Astrocyte of the cerebellum (primary cell): ENCODE results near the gene TNP2.

Source experiments
- DNase-seq: peaks from one replicate; pipeline ENCODE4 v3.0.0-alpha.2; 2011; ENCODE audit warnings: low read depth
- H3K4me3 ChIP-seq: 2 replicates; pipeline ENCODE4 v1.5.1; 2011; ENCODE audit warnings: mild to moderate bottlenecking, low read depth, low read length, moderate library complexity
- CTCF ChIP-seq: IDR thresholded peaks from 2 replicates; pipeline ENCODE4 v1.5.1; 2012; ENCODE audit warnings: low read length, low read depth, moderate library complexity, mild to moderate bottlenecking; ENCODE audit errors: missing control alignments
- in situ Hi-C: cut with HindIII; loops from 2 replicates; pipeline ENCODE4 v1.10.0; 2017; ENCODE audit warnings: low sequenced_read_pairs

TNP2 gene

GRCh38 chr16:11285842-11286241 is 16.7 kb upstream of the TNP2 start:
- DNase-seq, result no peak
- no peak for TF ChIP-seq CTCF
- in situ Hi-C loops, result no loop called here

GRCh38 chr16:11283820-11284248 is 14.7 kb upstream of the TNP2 start:
- no peak for DNase-seq
- no peak for TF ChIP-seq CTCF
- in situ Hi-C loops, result no loop called here
- no peak overlapping the region for H3K4me3 ChIP-seq

More at GRCh38 chr16:11285842-11286241, 16.7 kb upstream of the TNP2 start:
- no peak overlapping the region for H3K4me3 ChIP-seq

- in situ Hi-C loops, result no loop called here
- no peak for DNase-seq
- no peak for TF ChIP-seq CTCF
- no peak within 1 kb of the TSS for H3K4me3 ChIP-seq
Observed at GRCh38 chr16:11280616-11281522, 11.7 kb upstream of the TNP2 start, which contains the start of gene PRM1. TSS of gene PRM1 (minus strand) at chr16:11281330. CDS start at chr16:11281238, 92 bp downstream.

GRCh38 chr16:11278681-11279628 is 9.8 kb upstream of the TNP2 start:
- no peak for TF ChIP-seq CTCF
- in situ Hi-C loops, result loop anchor here (5.0 kb wide), 1 partner anchor 73 kb away; no protein-coding TSS in a partner anchor
- DNase-seq, result no peak

GRCh38 chr16:11277607-11278337 is 8.6 kb upstream of the TNP2 start:
- DNase-seq, result no peak
- in situ Hi-C loops, result loop anchor here (5.0 kb wide), 1 partner anchor 75 kb away; no protein-coding TSS in a partner anchor
- no peak for TF ChIP-seq CTCF

More at GRCh38 chr16:11278681-11279628, 9.8 kb upstream of the TNP2 start:
- no peak overlapping the region for H3K4me3 ChIP-seq

More at GRCh38 chr16:11277607-11278337, 8.6 kb upstream of the TNP2 start:
- H3K4me3 ChIP-seq, result no peak overlapping the region
